CD8-positive, alpha-beta memory T cell (primary cell): Measurements from ENCODE around the gene SPTAN1. TPM values are rescaled to one million over a fixed set of nuclear protein-coding genes. Genes with fewer than 3 reads are reported as not detected.
A peak's percentile ranks its signal among the peaks of the same experiment; 100 is the strongest.

Source experiments
- CTCF ChIA-PET: fragments of 350-600 bp; sonication (Branson Sonifier 250); formaldehyde crosslinking; loops from one replicate; lab custom pipeline; 2021; ENCODE audit warnings: antibody characterized with exemption; lab: Charles Lee
- POLR2A ChIA-PET: fragments of 350-600 bp; sonication (Branson Sonifier 250); formaldehyde crosslinking; loops from one replicate; lab custom pipeline; 2021; ENCODE audit warnings: antibody characterized with exemption; lab: Charles Lee
- DNase-seq, 5 donors: peaks; one replicate each; pipeline versions ENCODE4 v3.0.0 to v3.0.0-alpha.2; 2020 to 2022; ENCODE audit warnings: mixed read lengths in 1 of 5
- H3K27ac ChIP-seq: one replicate; pipeline ENCODE4 v1.7.0; 2013; ENCODE audit warnings: low read depth, mild to moderate bottlenecking, low read length, moderate library complexity
- H3K27me3 ChIP-seq: 2 replicates; pipeline ENCODE4 v1.7.0; 2013; ENCODE audit warnings: low read length, mild to moderate bottlenecking; ENCODE audit not compliant: insufficient read depth, poor library complexity, severe bottlenecking
- H3K36me3 ChIP-seq: 2 replicates; pipeline ENCODE4 v1.7.0; 2013; ENCODE audit warnings: mild to moderate bottlenecking, low read length, moderate library complexity; ENCODE audit not compliant: insufficient read depth
- H3K4me1 ChIP-seq: 2 replicates; pipeline ENCODE4 v1.7.0; 2013; ENCODE audit warnings: mild to moderate bottlenecking, low read length, moderate library complexity; ENCODE audit not compliant: insufficient read depth
- H3K4me3 ChIP-seq: 2 replicates; pipeline ENCODE4 v1.7.0; 2013; ENCODE audit warnings: mild to moderate bottlenecking, low read length
- H3K9me3 ChIP-seq: 2 replicates; pipeline ENCODE4 v1.7.0; 2013; ENCODE audit warnings: mild to moderate bottlenecking, low read length
- H3K27ac Mint-ChIP-seq, 8 donors: one replicate each; pipeline ENCODE4 v1.8.0; 2020 to 2021; ENCODE audit warnings: mixed read lengths in 8 of 8, mild to moderate bottlenecking in 6 of 8, inconsistent platforms in 3 of 8, moderate library complexity in 3 of 8
- H3K27me3 Mint-ChIP-seq, 2 donors: one replicate each; pipeline ENCODE4 v1.8.0; 2020 to 2021; ENCODE audit warnings: mixed read lengths in 2 of 2, mild to moderate bottlenecking in 1 of 2, moderate library complexity in 1 of 2
- H3K36me3 Mint-ChIP-seq, 3 donors: one replicate each; pipeline ENCODE4 v1.8.0; 2020 to 2021; ENCODE audit warnings: mixed read lengths in 3 of 3, inconsistent platforms in 1 of 3, mild to moderate bottlenecking in 1 of 3
- H3K4me1 Mint-ChIP-seq, 3 donors: one replicate each; pipeline ENCODE4 v1.8.0; 2020 to 2021; ENCODE audit warnings: mixed read lengths in 3 of 3, inconsistent platforms in 1 of 3, mild to moderate bottlenecking in 1 of 3
- H3K4me3 Mint-ChIP-seq, 7 donors: one replicate each; pipeline ENCODE4 v1.8.0; 2020 to 2021; ENCODE audit warnings: mixed read lengths in 7 of 7, mild to moderate bottlenecking in 6 of 7, moderate library complexity in 4 of 7, inconsistent platforms in 2 of 7
- H3K9me3 Mint-ChIP-seq, 5 donors: one replicate each; pipeline ENCODE4 v1.8.0; 2020 to 2022; ENCODE audit warnings: mixed read lengths in 5 of 5, mild to moderate bottlenecking in 3 of 5, moderate library complexity in 2 of 5, inconsistent platforms in 1 of 5
- polyA plus RNA-seq: library from polyadenylated mRNA; unstranded; fragments of 300-500 nt; fragmentation: Illumina TruSeq; gene quantifications from one replicate; pipeline ENCODE4 v1.2.3, GENCODE V29; 2021
- total RNA-seq, 2 experiments: library from RNA; stranded (reverse); gene quantifications; one replicate each; pipeline ENCODE4 v1.2.3, GENCODE V29; 2021

SPTAN1 gene
- total and polyA plus RNA-seq, 3 experiments from 2014 or later, result 132 to 203 (median 195) TPM

- Mint-ChIP-seq H3K4me3 (no peak overlapping the region), H3K27me3 (no peaks in the 10 kb centered on the region), H3K4me1 (peaks cover 1 to 7% (median 5%) of the 10 kb centered on the region in 3 donors), H3K36me3 (peaks cover 8 to 85% (median 35%) of the 10 kb centered on the region in 3 donors), H3K27ac (peak overlapping the region in 4 of 8 donors; percentile 19 to 87 (median 80)), H3K9me3 (no peaks in the 10 kb centered on the region)
- ChIA-PET POLR2A (no interaction called here), CTCF (no interaction called here)
- DNase-seq, result peak in 2 of 5 donors; percentile 4 to 58
- Histone ChIP-seq H3K4me1 (no peaks in the 10 kb centered on the region), H3K27ac (no peak overlapping the region), H3K4me3 (no peak overlapping the region), H3K36me3 (peaks cover 64% of the 10 kb centered on the region), H3K27me3 (no peaks in the 10 kb centered on the region), H3K9me3 (no peaks in the 10 kb centered on the region)
Observed at GRCh38 chr9:128587453-128587852, 35.1 kb downstream of the SPTAN1 start.

- H3K4me3 ChIP-seq, result no peak overlapping the region
- Mint-ChIP-seq H3K4me1 (peaks cover 1 to 7% (median 5%) of the 10 kb centered on the region in 3 donors), H3K9me3 (no peaks in the 10 kb centered on the region), H3K27ac (peak overlapping the region in 3 of 8 donors; percentile 6 to 43 (median 38)), H3K4me3 (no peak overlapping the region), H3K36me3 (peaks cover 8 to 85% (median 35%) of the 10 kb centered on the region in 3 donors), H3K27me3 (no peaks in the 10 kb centered on the region)
- H3K27ac ChIP-seq, result no peak overlapping the region
- ChIA-PET CTCF (no interaction called here), POLR2A (no interaction called here)
- no peaks in the 10 kb centered on the region for H3K27me3 ChIP-seq
- no peaks in the 10 kb centered on the region for H3K9me3 ChIP-seq
- no peak for DNase-seq
- H3K36me3 ChIP-seq, result peaks cover 64% of the 10 kb centered on the region
- H3K4me1 ChIP-seq, result no peaks in the 10 kb centered on the region
Observed at GRCh38 chr9:128588581-128589233, 36.3 kb downstream of the SPTAN1 start.

DNA sequence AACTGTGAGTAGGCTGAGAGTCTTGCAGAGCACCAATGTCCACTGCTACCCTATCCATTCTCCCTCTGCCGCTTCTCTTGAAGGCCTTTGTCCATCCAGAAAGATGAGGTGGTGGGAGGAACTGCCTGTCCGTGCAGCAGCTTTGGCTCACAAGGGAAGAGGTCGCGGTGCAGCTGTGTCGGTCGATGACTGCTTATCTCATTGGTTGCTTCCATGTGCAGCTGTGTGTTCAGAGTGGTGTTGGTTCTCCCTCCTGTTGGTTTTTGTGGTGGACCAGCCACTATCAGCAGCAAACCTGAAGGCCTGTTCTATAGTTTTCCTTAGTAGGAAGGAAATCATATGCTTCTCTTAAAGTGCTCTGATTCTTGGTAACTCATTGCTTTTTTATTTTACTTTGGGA lies 40.7 kb downstream of the SPTAN1 start:
- ChIA-PET CTCF (no interaction called here), POLR2A (no interaction called here)
- no peak overlapping the region for H3K4me3 ChIP-seq
- H3K27ac ChIP-seq, result no peak overlapping the region
- no peak for DNase-seq
- no peaks in the 10 kb centered on the region for H3K9me3 ChIP-seq
- H3K9me3 Mint-ChIP-seq, result no peaks in the 10 kb centered on the region
- peaks cover 0 to 1% (median 0%) of the 10 kb centered on the region in 3 donors for H3K4me1 Mint-ChIP-seq
- H3K4me1 ChIP-seq, result no peaks in the 10 kb centered on the region
- no peaks in the 10 kb centered on the region for H3K27me3 Mint-ChIP-seq
- peaks cover 4 to 82% (median 25%) of the 10 kb centered on the region in 3 donors for H3K36me3 Mint-ChIP-seq
- H3K27me3 ChIP-seq, result no peaks in the 10 kb centered on the region
- no peak overlapping the region for H3K4me3 Mint-ChIP-seq
- no peak overlapping the region for H3K27ac Mint-ChIP-seq
- H3K36me3 ChIP-seq, result peaks cover 61% of the 10 kb centered on the region

DNA sequence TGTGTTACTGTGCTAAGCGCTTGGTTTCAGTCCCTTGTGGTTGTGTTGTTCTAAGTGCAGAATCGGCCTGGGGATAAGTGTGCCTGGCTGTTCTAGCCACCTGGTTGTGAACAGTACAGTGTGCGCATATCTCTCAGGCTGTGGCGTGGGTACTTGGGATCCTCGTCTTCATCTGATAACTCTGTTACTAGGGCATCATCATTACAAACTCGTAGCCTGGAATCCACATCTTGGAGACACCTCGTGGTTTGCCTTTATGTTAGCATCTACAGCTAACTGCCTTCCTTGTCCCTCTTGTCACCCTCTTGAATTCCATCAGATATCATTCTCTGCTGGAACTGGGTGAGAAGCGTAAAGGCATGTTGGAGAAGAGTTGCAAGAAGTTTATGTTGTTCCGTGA lies 41.5 kb downstream of the SPTAN1 start:
- ChIA-PET POLR2A (interaction anchor here (0.7 kb wide), 1 partner anchor 402 kb away, joined by 3 read pairs; no protein-coding TSS in a partner anchor), CTCF (interaction anchor here (0.7 kb wide), 1 partner anchor 15 kb away, joined by 3 read pairs; no protein-coding TSS in a partner anchor)
- no peaks in the 10 kb centered on the region for H3K4me1 ChIP-seq

GRCh38 chr9:128595471-128595870 lies 43.1 kb downstream of the SPTAN1 start:
- H3K4me1 Mint-ChIP-seq, result no peaks in the 10 kb centered on the region
- Histone ChIP-seq H3K36me3 (peaks cover 65% of the 10 kb centered on the region), H3K27ac (no peak overlapping the region), H3K9me3 (no peaks in the 10 kb centered on the region), H3K27me3 (no peaks in the 10 kb centered on the region), H3K4me3 (no peak overlapping the region), H3K4me1 (no peaks in the 10 kb centered on the region)
- ChIA-PET POLR2A (no interaction called here), CTCF (no interaction called here)
- DNase-seq, result no peak
- no peak overlapping the region for H3K27ac Mint-ChIP-seq
- H3K4me3 Mint-ChIP-seq, result no peak overlapping the region
- H3K9me3 Mint-ChIP-seq, result no peaks in the 10 kb centered on the region
- no peaks in the 10 kb centered on the region for H3K27me3 Mint-ChIP-seq
- peaks cover 0 to 85% (median 33%) of the 10 kb centered on the region in 3 donors for H3K36me3 Mint-ChIP-seq

More for the DNA sequence above, 41.5 kb downstream of the SPTAN1 start:
- H3K4me1 Mint-ChIP-seq, result no peaks in the 10 kb centered on the region
- H3K4me3 ChIP-seq, result no peak overlapping the region
- no peak for DNase-seq
- no peaks in the 10 kb centered on the region for H3K27me3 Mint-ChIP-seq
- H3K9me3 Mint-ChIP-seq, result no peaks in the 10 kb centered on the region
- H3K9me3 ChIP-seq, result no peaks in the 10 kb centered on the region
- H3K4me3 Mint-ChIP-seq, result no peak overlapping the region
- no peak overlapping the region for H3K27ac ChIP-seq
- no peaks in the 10 kb centered on the region for H3K27me3 ChIP-seq
- H3K36me3 ChIP-seq, result peaks cover 63% of the 10 kb centered on the region
- peaks cover under 1 to 82% (median 28%) of the 10 kb centered on the region in 3 donors for H3K36me3 Mint-ChIP-seq
- H3K27ac Mint-ChIP-seq, result peak overlapping the region in 3 of 8 donors; percentile 27 to 66 (median 42)

GRCh38 chr9:128600099-128600498 lies 47.7 kb downstream of the SPTAN1 start:
- ChIA-PET CTCF (no interaction called here), POLR2A (interaction anchor here (0.6 to 0.7 kb wide), 2 partner anchors 22 to 88 kb away, joined by 3 to 5 read pairs; no protein-coding TSS in a partner anchor)
- Mint-ChIP-seq H3K9me3 (no peaks in the 10 kb centered on the region), H3K36me3 (peaks cover 0 to 80% (median 17%) of the 10 kb centered on the region in 3 donors), H3K4me3 (no peak overlapping the region), H3K27me3 (no peaks in the 10 kb centered on the region), H3K4me1 (peaks cover 0 to 3% (median 0%) of the 10 kb centered on the region in 3 donors), H3K27ac (peak overlapping the region in 3 of 8 donors; percentile 36 to 87 (median 39))
- Histone ChIP-seq H3K27ac (no peak overlapping the region), H3K27me3 (no peaks in the 10 kb centered on the region), H3K36me3 (peaks cover 59% of the 10 kb centered on the region), H3K4me3 (no peak overlapping the region), H3K4me1 (no peaks in the 10 kb centered on the region), H3K9me3 (no peaks in the 10 kb centered on the region)
- no peak for DNase-seq

- peaks cover 0 to 79% (median 22%) of the 10 kb centered on the region in 3 donors for H3K36me3 Mint-ChIP-seq
- H3K9me3 ChIP-seq, result no peaks in the 10 kb centered on the region
- ChIA-PET POLR2A (interaction anchor here (0.7 kb wide), 3 partner anchors 11 to 440 kb away, joined by 3 read pairs; no protein-coding TSS in a partner anchor), CTCF (interaction anchor here (0.7 to 1.1 kb wide), 2 partner anchors 124 to 214 kb away, joined by 3 read pairs; no protein-coding TSS in a partner anchor)
- no peak overlapping the region for H3K4me3 Mint-ChIP-seq
- no peaks in the 10 kb centered on the region for H3K27me3 Mint-ChIP-seq
- H3K4me1 Mint-ChIP-seq, result peaks cover 0 to 3% (median 0%) of the 10 kb centered on the region in 3 donors
- no peak overlapping the region for H3K4me3 ChIP-seq
- peaks cover 67% of the 10 kb centered on the region for H3K36me3 ChIP-seq
- H3K27ac Mint-ChIP-seq, result peak overlapping the region in 2 of 8 donors; percentile 33 to 63
- DNase-seq, result no peak
- no peaks in the 10 kb centered on the region for H3K9me3 Mint-ChIP-seq
- no peaks in the 10 kb centered on the region for H3K27me3 ChIP-seq
- H3K27ac ChIP-seq, result no peak overlapping the region
- no peaks in the 10 kb centered on the region for H3K4me1 ChIP-seq
Observed at GRCh38 chr9:128603697-128604096, 51.3 kb downstream of the SPTAN1 start.
